Measurements from ENCODE around the gene PVALB.

PVALB gene

DNA sequence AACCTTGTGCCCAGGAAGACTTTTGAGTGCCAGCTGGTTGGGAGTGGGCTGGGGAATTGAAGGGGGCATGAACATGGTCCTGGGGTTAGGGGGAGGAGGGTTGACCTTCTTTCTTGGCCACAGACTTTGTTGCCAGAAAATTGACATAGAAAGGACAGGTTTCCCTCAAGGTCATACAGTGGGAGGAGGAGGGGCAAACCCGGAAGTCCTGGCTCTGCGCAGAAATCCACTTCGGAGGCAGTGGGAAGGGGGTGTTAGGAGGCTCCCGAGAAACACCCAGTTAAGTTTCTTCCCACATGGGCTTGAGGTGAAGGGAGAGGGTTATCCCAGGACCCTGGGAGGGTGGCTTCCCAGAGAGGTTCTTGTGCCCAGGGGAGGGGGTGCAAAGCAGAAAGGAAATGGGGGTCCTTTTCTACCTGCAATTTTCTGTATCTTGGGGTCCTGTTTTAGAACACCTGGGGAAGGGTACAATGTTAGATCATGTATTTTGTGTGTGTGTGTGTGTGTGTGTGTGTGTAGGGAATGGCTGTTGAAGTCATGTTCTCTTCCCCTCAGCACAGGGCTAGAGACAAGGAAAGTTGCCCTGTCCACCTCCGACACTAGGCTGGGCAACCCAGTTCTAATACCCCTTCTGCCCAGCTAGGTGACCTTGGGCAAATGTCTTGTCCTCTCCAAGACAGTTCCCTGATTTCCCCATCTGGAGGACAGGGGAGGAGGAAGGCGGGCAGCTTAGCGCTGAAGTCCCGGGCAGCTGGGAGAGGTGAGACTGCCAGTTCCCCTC lies 1.1 kb downstream of the PVALB start:
- TF ChIP-seq, protein P1, sequence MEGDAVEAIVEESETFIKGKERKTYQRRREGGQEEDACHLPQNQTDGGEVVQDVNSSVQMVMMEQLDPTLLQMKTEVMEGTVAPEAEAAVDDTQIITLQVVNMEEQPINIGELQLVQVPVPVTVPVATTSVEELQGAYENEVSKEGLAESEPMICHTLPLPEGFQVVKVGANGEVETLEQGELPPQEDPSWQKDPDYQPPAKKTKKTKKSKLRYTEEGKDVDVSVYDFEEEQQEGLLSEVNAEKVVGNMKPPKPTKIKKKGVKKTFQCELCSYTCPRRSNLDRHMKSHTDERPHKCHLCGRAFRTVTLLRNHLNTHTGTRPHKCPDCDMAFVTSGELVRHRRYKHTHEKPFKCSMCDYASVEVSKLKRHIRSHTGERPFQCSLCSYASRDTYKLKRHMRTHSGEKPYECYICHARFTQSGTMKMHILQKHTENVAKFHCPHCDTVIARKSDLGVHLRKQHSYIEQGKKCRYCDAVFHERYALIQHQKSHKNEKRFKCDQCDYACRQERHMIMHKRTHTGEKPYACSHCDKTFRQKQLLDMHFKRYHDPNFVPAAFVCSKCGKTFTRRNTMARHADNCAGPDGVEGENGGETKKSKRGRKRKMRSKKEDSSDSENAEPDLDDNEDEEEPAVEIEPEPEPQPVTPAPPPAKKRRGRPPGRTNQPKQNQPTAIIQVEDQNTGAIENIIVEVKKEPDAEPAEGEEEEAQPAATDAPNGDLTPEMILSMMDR (conservative IDR thresholded peaks at IDR 0.05; ENCODE audit: low read depth, low read length) = no peak
- DNase-seq (ENCODE audit: low read depth) = no peak
- no peak overlapping the region for H3K4me3 ChIP-seq (ENCODE audit: low read length)

- TF ChIP-seq, protein P1 (conservative IDR thresholded peaks at IDR 0.05; ENCODE audit: low read depth, low read length) = no peak
- no peak for DNase-seq (ENCODE audit: low read depth)
- no peak overlapping the region for H3K4me3 ChIP-seq (ENCODE audit: low read length)
Observed at GRCh38 chr22:36814801-36815200, 2.0 kb downstream of the PVALB start.

DNA sequence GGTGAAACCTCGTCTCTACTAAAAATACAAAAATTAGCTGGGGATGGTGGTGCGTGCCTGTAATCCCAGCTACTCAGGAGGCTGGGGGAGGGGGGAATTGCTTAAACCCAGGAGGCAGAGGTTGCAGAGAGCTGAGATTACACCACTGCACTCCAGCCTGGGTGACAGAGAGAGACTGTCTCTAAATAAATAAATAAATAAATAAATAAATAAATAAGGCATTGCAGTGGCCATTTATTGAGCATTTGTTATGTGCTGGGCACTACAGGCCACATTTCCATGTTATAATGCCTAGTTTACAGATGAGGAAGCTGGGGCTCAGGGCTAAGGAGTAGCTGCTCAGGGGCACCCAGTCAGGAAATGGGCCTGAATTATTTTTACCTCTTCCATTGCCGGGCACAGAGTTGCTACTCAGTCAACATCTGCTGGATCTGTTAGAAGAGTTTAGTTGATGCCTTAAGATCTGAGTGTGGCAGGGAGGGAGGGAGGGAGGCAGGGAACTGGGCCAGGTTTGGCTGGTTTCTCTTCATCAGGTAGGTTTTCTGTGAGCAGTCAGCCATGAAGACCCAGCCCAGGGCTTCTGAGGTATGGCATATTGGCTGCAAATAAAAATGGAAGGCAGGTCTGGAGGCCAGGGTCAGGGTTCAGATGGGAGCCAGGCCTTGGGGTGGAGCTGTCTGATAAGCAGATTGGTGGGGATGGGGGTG lies 5.6 kb downstream of the PVALB start:
- no peak for DNase-seq (ENCODE audit: low read depth)
- TF ChIP-seq, protein P1 (conservative IDR thresholded peaks at IDR 0.05; ENCODE audit: low read depth, low read length) = no peak
- no peak overlapping the region for H3K4me3 ChIP-seq (ENCODE audit: low read length)

GRCh38 chr22:36809351-36809750 lies 7.5 kb downstream of the PVALB start:
- TF ChIP-seq, protein P1 (conservative IDR thresholded peaks at IDR 0.05; ENCODE audit: low read depth, low read length) = no peak
- no peak for DNase-seq (ENCODE audit: low read depth)
- no peak overlapping the region for H3K4me3 ChIP-seq (ENCODE audit: low read length)

GRCh38 chr22:36808721-36809344 lies 8.0 kb downstream of the PVALB start:
- no peak for DNase-seq (ENCODE audit: low read depth)
- TF ChIP-seq, protein P1 (conservative IDR thresholded peaks at IDR 0.05; ENCODE audit: low read depth, low read length) = no peak
- H3K4me3 ChIP-seq (ENCODE audit: low read length) = no peak overlapping the region

- H3K4me3 ChIP-seq (ENCODE audit: low read length) = no peak overlapping the region
- TF ChIP-seq, protein P1 (conservative IDR thresholded peaks at IDR 0.05; ENCODE audit: low read depth, low read length) = no peak
- DNase-seq (ENCODE audit: low read depth) = no peak
Observed at GRCh38 chr22:36807627-36808026, 9.2 kb downstream of the PVALB start.

All from retinal pigment epithelial cell (primary cell).